Chondrocyte (in vitro differentiated cells): ENCODE results near the gene SLC22A17. TPM values are rescaled to one million over a fixed set of nuclear protein-coding genes. Genes with fewer than 3 reads are reported as not detected.

Experiments
- DNase-seq: peaks from one replicate; pipeline ENCODE4 v3.0.0; 2021; ENCODE audit warnings: mixed read lengths, low spot score
- H3K27ac Mint-ChIP-seq: one replicate; pipeline ENCODE4 v1.8.0; 2021; ENCODE audit warnings: mild to moderate bottlenecking, moderate library complexity, mixed read lengths; ENCODE audit not compliant: unreplicated experiment
- H3K27me3 Mint-ChIP-seq: 2 replicates; pipeline ENCODE4 v1.8.0; 2021; ENCODE audit warnings: low read depth, mixed read lengths
- H3K36me3 Mint-ChIP-seq: 2 replicates; pipeline ENCODE4 v1.8.0; 2021; ENCODE audit warnings: low read depth, mixed read lengths
- H3K4me1 Mint-ChIP-seq: 2 replicates; pipeline ENCODE4 v1.8.0; 2021; ENCODE audit warnings: low read depth, mild to moderate bottlenecking, mixed read lengths
- H3K4me3 Mint-ChIP-seq: one replicate; pipeline ENCODE4 v1.8.0; 2021; ENCODE audit warnings: mild to moderate bottlenecking, moderate library complexity, mixed read lengths; ENCODE audit not compliant: unreplicated experiment
- H3K9me3 Mint-ChIP-seq: 2 replicates; pipeline ENCODE4 v1.8.0; 2021; ENCODE audit warnings: low read depth, mixed read lengths
- microRNA-seq: library from miRNA; unstranded; fragments of <30 nt; microRNA quantifications from one replicate; pipeline ENCODE4 v1.2.0, GENCODE V29; 2020; ENCODE audit warnings: borderline number of aligned reads
- total RNA-seq: library from RNA; stranded (reverse); gene quantifications from 3 replicates; pipeline ENCODE4 v1.2.1, GENCODE V29; 2021
- TF ChIP-seq, protein P1 (sequence below): fragments of 200-600 bp; sonication (generic); IDR thresholded peaks from 2 replicates; pipeline ENCODE4 v1.5.0; 2021; ENCODE audit warnings: antibody characterized with exemption, mild to moderate bottlenecking, moderate library complexity

SLC22A17 gene
- total RNA-seq, 1 donor from 2014 or later = 40.3 TPM

DNA sequence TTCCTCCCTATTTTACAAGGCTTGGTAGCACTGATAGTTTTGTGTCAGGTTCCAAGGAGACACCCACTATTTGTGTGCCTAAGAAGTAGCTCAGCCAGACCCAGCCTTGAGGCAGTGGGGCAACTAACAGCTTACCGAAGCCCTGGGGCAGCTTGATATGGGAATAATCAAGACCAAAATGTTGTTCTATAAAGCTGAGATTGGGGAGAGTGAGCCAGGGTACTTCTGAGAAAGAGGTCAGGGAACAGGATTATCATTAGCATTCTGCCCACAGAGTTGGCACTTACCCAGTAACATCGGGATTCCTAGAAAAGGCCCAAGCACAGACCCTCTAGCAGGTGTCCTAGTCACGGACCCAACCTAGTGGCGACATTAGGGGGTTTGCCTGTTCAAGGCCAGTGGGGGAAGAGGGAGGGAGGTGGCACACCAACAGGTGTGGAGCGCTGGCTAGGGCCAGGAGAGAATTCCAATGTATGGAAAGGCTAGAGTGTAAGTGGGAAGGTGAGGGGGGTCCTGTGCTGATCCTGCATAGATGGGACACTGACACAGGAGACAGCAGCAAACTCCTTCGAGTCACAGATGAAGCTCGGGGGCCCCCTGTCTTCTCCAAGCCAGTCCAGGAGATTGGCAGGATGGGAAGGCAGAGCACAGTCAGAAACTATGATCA is 54.9 kb downstream of the SLC22A17 start:
- peaks cover 1% of the 10 kb centered on the region for H3K36me3 Mint-ChIP-seq
- TF ChIP-seq, protein P1, sequence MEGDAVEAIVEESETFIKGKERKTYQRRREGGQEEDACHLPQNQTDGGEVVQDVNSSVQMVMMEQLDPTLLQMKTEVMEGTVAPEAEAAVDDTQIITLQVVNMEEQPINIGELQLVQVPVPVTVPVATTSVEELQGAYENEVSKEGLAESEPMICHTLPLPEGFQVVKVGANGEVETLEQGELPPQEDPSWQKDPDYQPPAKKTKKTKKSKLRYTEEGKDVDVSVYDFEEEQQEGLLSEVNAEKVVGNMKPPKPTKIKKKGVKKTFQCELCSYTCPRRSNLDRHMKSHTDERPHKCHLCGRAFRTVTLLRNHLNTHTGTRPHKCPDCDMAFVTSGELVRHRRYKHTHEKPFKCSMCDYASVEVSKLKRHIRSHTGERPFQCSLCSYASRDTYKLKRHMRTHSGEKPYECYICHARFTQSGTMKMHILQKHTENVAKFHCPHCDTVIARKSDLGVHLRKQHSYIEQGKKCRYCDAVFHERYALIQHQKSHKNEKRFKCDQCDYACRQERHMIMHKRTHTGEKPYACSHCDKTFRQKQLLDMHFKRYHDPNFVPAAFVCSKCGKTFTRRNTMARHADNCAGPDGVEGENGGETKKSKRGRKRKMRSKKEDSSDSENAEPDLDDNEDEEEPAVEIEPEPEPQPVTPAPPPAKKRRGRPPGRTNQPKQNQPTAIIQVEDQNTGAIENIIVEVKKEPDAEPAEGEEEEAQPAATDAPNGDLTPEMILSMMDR = no peak
- no peak for DNase-seq
- no peaks in the 10 kb centered on the region for H3K9me3 Mint-ChIP-seq
- peaks cover 10% of the 10 kb centered on the region for H3K27me3 Mint-ChIP-seq
- H3K27ac Mint-ChIP-seq = no peak overlapping the region
- no peak overlapping the region for H3K4me3 Mint-ChIP-seq
- H3K4me1 Mint-ChIP-seq = peaks cover 29% of the 10 kb centered on the region

DNA sequence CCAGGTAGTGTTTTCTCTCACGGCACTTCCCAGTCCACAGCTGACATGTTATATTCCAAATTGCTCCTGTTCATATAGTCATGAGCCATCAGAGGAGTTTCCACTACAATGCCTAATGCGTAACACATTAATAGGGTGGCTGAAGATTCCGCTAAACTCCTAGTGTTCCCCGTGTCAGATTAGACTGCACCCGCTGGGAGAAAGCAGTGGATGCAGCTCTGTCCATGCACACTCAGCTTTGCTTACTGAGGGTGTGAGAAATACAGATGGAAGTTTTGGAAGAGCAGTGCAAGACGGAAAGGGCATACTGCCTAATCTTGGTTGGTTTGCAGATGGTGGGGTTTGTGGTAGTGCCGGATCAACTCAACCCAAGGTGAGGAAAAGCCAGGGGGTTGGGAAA is 55.6 kb downstream of the SLC22A17 start:
- H3K4me3 Mint-ChIP-seq = no peak overlapping the region
- no peak overlapping the region for H3K27ac Mint-ChIP-seq
- H3K36me3 Mint-ChIP-seq = peaks cover 1% of the 10 kb centered on the region
- TF ChIP-seq, protein P1 = no peak
- DNase-seq = no peak
- H3K9me3 Mint-ChIP-seq = no peaks in the 10 kb centered on the region
- peaks cover 26% of the 10 kb centered on the region for H3K4me1 Mint-ChIP-seq
- H3K27me3 Mint-ChIP-seq = peaks cover 10% of the 10 kb centered on the region

Small RNA genes within 50 kb of the gene (microRNA-seq; reads per million reads assigned to microRNA genes)
- gene MIR208A = 13.3 reads per million, percentile 27 among the genes with 10 or more reads in this experiment

Other genes starting within 250 kb of the SLC22A17 start
- gene CIROP, start 247.9 kb downstream of the SLC22A17 start, total RNA-seq = not detected in 3 replicates
- not detected in 3 replicates for gene CEBPE, start 233.6 kb downstream of the SLC22A17 start, total RNA-seq
- 0.31 to 0.89 TPM (median 0.45 TPM) in 3 replicates for gene SLC7A8, start 169.2 kb downstream of the SLC22A17 start, total RNA-seq
- gene RNF212B, start 115.0 kb downstream of the SLC22A17 start, total RNA-seq = not detected in 3 replicates
- gene HOMEZ, start 66.8 kb downstream of the SLC22A17 start, total RNA-seq = 7.3 to 8.2 TPM (median 7.6 TPM) in 3 replicates
- gene PPP1R3E, start 50.0 kb downstream of the SLC22A17 start, total RNA-seq = 11.0 to 20.7 TPM (median 11.2 TPM) in 3 replicates
- gene BCL2L2, start 46.1 kb downstream of the SLC22A17 start, total RNA-seq = 21.8 to 34.2 TPM (median 25.9 TPM) in 3 replicates
- 135 to 182 TPM (median 136 TPM) in 3 replicates for gene PABPN1, start 31.4 kb downstream of the SLC22A17 start, total RNA-seq
- 29.5 to 36.7 TPM (median 29.6 TPM) in 3 replicates for gene EFS, start 12.3 kb upstream of the SLC22A17 start, total RNA-seq
- not detected in 3 replicates for gene IL25, start 19.9 kb upstream of the SLC22A17 start, total RNA-seq
- gene CMTM5, start 24.2 kb upstream of the SLC22A17 start, total RNA-seq = not detected in 3 replicates
- not detected in 3 replicates for gene MYH6, start 55.4 kb upstream of the SLC22A17 start, total RNA-seq
- not detected in 3 replicates for gene MYH7, start 82.8 kb upstream of the SLC22A17 start, total RNA-seq
- 23.2 to 25.2 TPM (median 23.5 TPM) in 3 replicates for gene NGDN, start 116.8 kb upstream of the SLC22A17 start, total RNA-seq
- 5.9 to 11.8 TPM (median 9.8 TPM) in 3 replicates for gene ZFHX2, start 198.9 kb upstream of the SLC22A17 start, total RNA-seq
- 11.8 to 21.6 TPM (median 12.3 TPM) in 3 replicates for gene THTPA, start 203.4 kb upstream of the SLC22A17 start, total RNA-seq
- gene AP1G2, start 214.9 kb upstream of the SLC22A17 start, total RNA-seq = 16.4 to 27.3 TPM (median 18.5 TPM) in 3 replicates
- 0.20 TPM in 1 of 3 replicates, not detected in the others for gene JPH4, start 225.9 kb upstream of the SLC22A17 start, total RNA-seq